HG03175 (cell line): ENCODE results near the gene RAC3.

ENCODE experiments used
- ATAC-seq: cut with Tn5 transposase; IDR thresholded peaks from one replicate; pipeline ENCODE4 v1.9.1; 2021; ENCODE audit warnings: mild to moderate bottlenecking, moderate library complexity; ENCODE audit not compliant: unreplicated experiment

RAC3 gene

GRCh38 chr17:82011617-82012187 is 19.8 kb upstream of the RAC3 start:
- no peak for ATAC-seq

GRCh38 chr17:82012261-82012639 is 19.2 kb upstream of the RAC3 start:
- ATAC-seq, result no peak

- ATAC-seq, result no peak
These were observed 18.7 kb upstream of the RAC3 start for GRCh38 chr17:82012640-82013295.

- no peak for ATAC-seq
These were observed 18.1 kb upstream of the RAC3 start for GRCh38 chr17:82013341-82013740.

GRCh38 chr17:82013772-82014321 is 17.6 kb upstream of the RAC3 start:
- no peak for ATAC-seq

GRCh38 chr17:82014432-82014831 is 17.0 kb upstream of the RAC3 start:
- ATAC-seq, result no peak

- ATAC-seq, result no peak
These were observed 16.5 kb upstream of the RAC3 start for GRCh38 chr17:82014971-82015310.

- ATAC-seq, result no peak
These were observed 16.0 kb upstream of the RAC3 start for GRCh38 chr17:82015311-82015971.

GRCh38 chr17:82016061-82016874 is 15.2 kb upstream of the RAC3 start:
- ATAC-seq, result no peak

- no peak for ATAC-seq
These were observed 14.5 kb upstream of the RAC3 start for GRCh38 chr17:82016875-82017459.

GRCh38 chr17:82017612-82018151 is 13.8 kb upstream of the RAC3 start:
- ATAC-seq, result no peak

- ATAC-seq, result no peak
These were observed 13.1 kb upstream of the RAC3 start for GRCh38 chr17:82018152-82018988.

GRCh38 chr17:82018989-82019689 is 12.3 kb upstream of the RAC3 start:
- ATAC-seq, result no peak

GRCh38 chr17:82019690-82020571 is 11.5 kb upstream of the RAC3 start:
- no peak for ATAC-seq

GRCh38 chr17:82020572-82021106 is 10.8 kb upstream of the RAC3 start:
- ATAC-seq, result no peak

- ATAC-seq, result no peak
These were observed 10.2 kb upstream of the RAC3 start for GRCh38 chr17:82021107-82021899.

- no peak for ATAC-seq
These were observed 9.6 kb upstream of the RAC3 start for GRCh38 chr17:82021900-82022309.
